Activated CD4-positive, alpha-beta memory T cell treated with anti-CD3 and anti-CD28 coated beads, Interleukin-2, amount 10 ng/mL, durations not matched to agents 7 days and 5 days (primary cell): ENCODE measurements around the gene PCNX1. TPM values are rescaled to one million over a fixed set of nuclear protein-coding genes. Genes with fewer than 3 reads are reported as not detected.
"Not testable (repeated sequence)": the region's sequence is repeated elsewhere in the genome, so short reads cannot be mapped to it uniquely, and the experiment has no call there.

Experiments used
- CTCF ChIA-PET: fragments of 350-600 bp; sonication (Branson Sonifier 250); formaldehyde crosslinking; loops from one replicate; lab custom pipeline; 2021; ENCODE audit warnings: antibody characterized with exemption, inconsistent platforms; lab: Charles Lee
- POLR2A ChIA-PET: fragments of 350-600 bp; sonication (Branson Sonifier 250); formaldehyde crosslinking; loops from one replicate; lab custom pipeline; 2021; ENCODE audit warnings: antibody characterized with exemption; lab: Charles Lee
- DNase-seq: peaks from one replicate; pipeline ENCODE4 v3.0.0-alpha.2; 2020
- H3K27ac Mint-ChIP-seq: one replicate; pipeline ENCODE4 v1.8.0; 2021; ENCODE audit warnings: mild to moderate bottlenecking, mixed read lengths
- H3K27me3 Mint-ChIP-seq: one replicate; pipeline ENCODE4 v1.8.0; 2021; ENCODE audit warnings: mixed read lengths
- H3K36me3 Mint-ChIP-seq: one replicate; pipeline ENCODE4 v1.8.0; 2021; ENCODE audit warnings: low read depth, mixed read lengths
- H3K4me1 Mint-ChIP-seq: one replicate; pipeline ENCODE4 v1.8.0; 2021; ENCODE audit warnings: mixed read lengths
- H3K4me3 Mint-ChIP-seq: one replicate; pipeline ENCODE4 v1.8.0; 2021; ENCODE audit warnings: mild to moderate bottlenecking, mixed read lengths
- H3K9me3 Mint-ChIP-seq: one replicate; pipeline ENCODE4 v1.8.0; 2021; ENCODE audit warnings: mixed read lengths
- total RNA-seq, 2 experiments: library from RNA; stranded (reverse); gene quantifications; one replicate each; pipeline ENCODE4 v1.2.3, GENCODE V29; 2021

Gene PCNX1
- total RNA-seq, 2 experiments from 2014 or later, result 56.9 to 60.4 TPM

DNA sequence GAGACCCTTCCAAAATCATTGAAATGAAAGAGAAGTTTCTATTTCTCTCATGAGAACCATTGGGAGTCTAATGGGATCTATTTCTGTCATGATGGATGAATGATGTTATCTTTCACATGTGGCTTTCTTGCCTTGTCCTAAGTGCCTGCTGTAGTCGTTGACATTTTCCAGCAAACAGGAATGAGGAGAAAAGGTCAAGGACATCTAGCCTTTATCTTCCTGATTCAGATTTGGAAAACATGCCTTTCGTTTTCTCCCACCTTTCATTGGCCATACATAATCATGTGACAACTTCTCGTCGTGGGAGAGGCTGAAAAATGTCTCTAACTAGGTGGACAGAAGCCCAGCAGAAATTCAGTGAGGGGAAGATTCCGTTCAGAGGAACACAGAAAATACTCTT lies 94.5 kb downstream of the PCNX1 start:
- peaks cover 36% of the 10 kb centered on the region for H3K36me3 Mint-ChIP-seq
- H3K9me3 Mint-ChIP-seq, result peaks cover 2% of the 10 kb centered on the region
- CTCF ChIA-PET, result no interaction called here
- H3K4me1 Mint-ChIP-seq, result peaks cover 48% of the 10 kb centered on the region
- no peak overlapping the region for H3K27ac Mint-ChIP-seq
- no peak for DNase-seq
- POLR2A ChIA-PET, result no interaction called here
- no peak overlapping the region for H3K4me3 Mint-ChIP-seq
- no peaks in the 10 kb centered on the region for H3K27me3 Mint-ChIP-seq

DNA sequence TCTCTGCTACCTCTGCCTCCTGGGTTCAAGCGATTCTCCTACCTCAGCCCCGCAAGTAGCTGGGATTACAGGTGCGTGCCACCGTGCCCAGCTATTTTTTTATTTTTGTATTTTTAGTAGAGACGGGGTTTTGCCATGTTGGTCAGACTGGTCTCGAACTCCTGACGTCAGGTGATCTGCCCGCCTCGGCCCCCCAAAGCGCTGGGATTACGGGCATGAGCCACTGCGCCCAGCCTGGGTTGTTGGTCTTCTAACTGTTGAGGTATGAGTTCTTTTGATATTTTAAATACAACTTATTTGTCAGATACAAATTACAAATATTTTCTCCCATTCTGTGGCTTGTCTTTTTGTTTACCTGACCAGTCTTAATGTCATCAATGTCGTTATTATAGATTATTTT lies 95.9 kb downstream of the PCNX1 start:
- ChIA-PET POLR2A (no interaction called here), CTCF (no interaction called here)
- DNase-seq, result no peak
- Mint-ChIP-seq H3K36me3 (peaks cover 36% of the 10 kb centered on the region), H3K27me3 (no peaks in the 10 kb centered on the region), H3K4me3 (no peak overlapping the region), H3K27ac (no peak overlapping the region), H3K4me1 (peaks cover 40% of the 10 kb centered on the region), H3K9me3 (peaks cover 2% of the 10 kb centered on the region)

DNA sequence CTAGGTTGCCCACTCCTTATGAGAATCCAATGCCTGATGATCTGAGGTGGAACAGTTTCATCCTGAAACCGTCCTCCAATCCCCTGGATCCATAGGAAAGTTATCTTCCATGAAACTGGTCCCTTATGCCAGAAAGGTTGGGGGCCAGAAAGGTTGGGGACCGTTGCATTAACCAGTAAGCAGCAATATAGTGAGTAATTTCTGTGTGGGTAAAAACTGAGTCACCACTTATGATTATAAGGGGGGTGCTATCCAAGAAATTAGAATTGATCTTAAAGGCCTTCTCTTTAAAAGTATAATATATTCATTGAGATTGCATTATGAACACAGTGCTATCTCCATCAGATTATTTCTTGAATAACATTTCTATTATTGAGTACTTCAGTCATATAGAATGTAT lies 97.2 kb downstream of the PCNX1 start:
- no peak for DNase-seq
- peaks cover 2% of the 10 kb centered on the region for H3K9me3 Mint-ChIP-seq
- no peak overlapping the region for H3K4me3 Mint-ChIP-seq
- H3K27ac Mint-ChIP-seq, result no peak overlapping the region
- peaks cover 27% of the 10 kb centered on the region for H3K4me1 Mint-ChIP-seq
- no peaks in the 10 kb centered on the region for H3K27me3 Mint-ChIP-seq
- ChIA-PET CTCF (no interaction called here), POLR2A (no interaction called here)
- H3K36me3 Mint-ChIP-seq, result peaks cover 36% of the 10 kb centered on the region

- no peak for DNase-seq
- Mint-ChIP-seq H3K4me3 (no peak overlapping the region), H3K36me3 (peaks cover 36% of the 10 kb centered on the region), H3K27ac (no peak overlapping the region), H3K9me3 (peaks cover 2% of the 10 kb centered on the region), H3K4me1 (peaks cover 23% of the 10 kb centered on the region), H3K27me3 (no peaks in the 10 kb centered on the region)
- CTCF ChIA-PET, result no interaction called here
- POLR2A ChIA-PET, result no interaction called here
Observed at GRCh38 chr14:71005076-71005475, 97.8 kb downstream of the PCNX1 start.

DNA sequence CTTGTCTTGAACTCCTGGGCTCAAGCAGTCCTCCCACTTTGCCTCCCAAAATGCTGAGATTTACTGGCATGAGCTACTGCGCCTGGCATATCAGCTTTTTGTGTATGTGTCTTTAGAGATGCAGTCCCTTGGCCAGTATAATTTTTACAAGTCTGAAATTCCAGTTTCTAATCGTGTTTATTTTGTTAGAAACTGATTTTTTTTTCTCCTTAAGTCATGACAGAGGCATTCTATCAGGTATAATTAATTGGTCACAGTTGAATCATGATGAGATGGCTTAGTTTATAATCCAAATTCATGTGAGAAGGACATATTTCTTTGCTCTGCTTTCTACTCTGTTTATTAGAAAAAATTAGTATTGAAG lies 98.9 kb downstream of the PCNX1 start:
- H3K9me3 Mint-ChIP-seq, result peaks cover 2% of the 10 kb centered on the region
- H3K4me1 Mint-ChIP-seq, result peaks cover 26% of the 10 kb centered on the region
- no peaks in the 10 kb centered on the region for H3K27me3 Mint-ChIP-seq
- ChIA-PET POLR2A (interaction anchor here (0.9 kb wide), 1 partner anchor 109 kb away, joined by 3 read pairs; no protein-coding TSS in a partner anchor), CTCF (interaction anchor here (0.7 to 1.1 kb wide), 2 partner anchors 188 to 546 kb away, joined by 3 read pairs; no protein-coding TSS in a partner anchor)
- no peak overlapping the region for H3K4me3 Mint-ChIP-seq
- DNase-seq, result no peak
- peaks cover 37% of the 10 kb centered on the region for H3K36me3 Mint-ChIP-seq
- no peak overlapping the region for H3K27ac Mint-ChIP-seq

- peaks cover 41% of the 10 kb centered on the region for H3K36me3 Mint-ChIP-seq
- H3K4me1 Mint-ChIP-seq, result peaks cover 12% of the 10 kb centered on the region
- no peak overlapping the region for H3K4me3 Mint-ChIP-seq
- POLR2A ChIA-PET, result no interaction called here
- CTCF ChIA-PET, result interaction anchor here (0.6 to 1.4 kb wide), 5 partner anchors 39 to 844 kb away, joined by 3 to 5 read pairs (median 3); no protein-coding TSS in a partner anchor
- H3K9me3 Mint-ChIP-seq, result no peaks in the 10 kb centered on the region
- no peak overlapping the region for H3K27ac Mint-ChIP-seq
- no peaks in the 10 kb centered on the region for H3K27me3 Mint-ChIP-seq
- DNase-seq, result no peak
Observed at GRCh38 chr14:71011479-71011878, 104.2 kb downstream of the PCNX1 start.

- Mint-ChIP-seq H3K36me3 (peaks cover 47% of the 10 kb centered on the region), H3K4me1 (peaks cover 12% of the 10 kb centered on the region), H3K4me3 (no peak overlapping the region), H3K27me3 (no peaks in the 10 kb centered on the region), H3K9me3 (no peaks in the 10 kb centered on the region), H3K27ac (no peak overlapping the region)
- ChIA-PET CTCF (interaction anchor here (0.7 to 2.0 kb wide), 5 partner anchors 14 to 139 kb away, joined by 3 to 7 read pairs (median 3); partner anchors contain the start of gene PCNX1), POLR2A (no interaction called here)
- no peak for DNase-seq
Observed at GRCh38 chr14:71012888-71013287, 105.6 kb downstream of the PCNX1 start.

GRCh38 chr14:71013551-71014192 lies 106.4 kb downstream of the PCNX1 start:
- ChIA-PET POLR2A (no interaction called here), CTCF (interaction anchor here (2.0 kb wide), 1 partner anchor 107 kb away, joined by 7 read pairs; the partner anchor contains the start of gene PCNX1)
- Mint-ChIP-seq H3K9me3 (no peaks in the 10 kb centered on the region), H3K27me3 (no peaks in the 10 kb centered on the region), H3K36me3 (peaks cover 48% of the 10 kb centered on the region), H3K4me3 (no peak overlapping the region), H3K4me1 (peaks cover 12% of the 10 kb centered on the region), H3K27ac (no peak overlapping the region)
- DNase-seq, result no peak

DNA sequence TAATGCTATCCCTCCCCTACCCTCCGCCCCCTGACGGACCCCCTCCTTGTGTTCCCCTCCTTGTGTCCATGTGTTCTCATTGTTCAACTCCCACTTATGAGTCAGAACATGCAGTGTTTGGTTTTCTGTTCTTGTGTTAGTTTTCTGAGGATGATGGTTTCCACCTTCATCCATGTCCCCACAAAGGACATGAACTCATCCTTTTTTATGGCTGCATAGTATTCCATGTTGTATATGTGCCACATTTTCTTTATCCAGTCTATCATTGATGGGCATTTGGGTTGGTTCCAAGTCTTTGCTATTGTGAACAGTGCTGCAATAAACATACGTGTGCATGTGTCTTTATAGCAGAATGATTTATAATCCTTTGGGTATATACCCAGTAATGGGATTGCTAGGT lies 112.7 kb downstream of the PCNX1 start:
- H3K4me3 Mint-ChIP-seq, DNase-seq, CTCF ChIA-PET: not testable (repeated sequence)

GRCh38 chr14:71021347-71022011 lies 114.2 kb downstream of the PCNX1 start:
- ChIA-PET POLR2A (no interaction called here), CTCF (no interaction called here)
- H3K4me1 Mint-ChIP-seq, result peaks cover 24% of the 10 kb centered on the region
- DNase-seq, result no peak
- no peak overlapping the region for H3K27ac Mint-ChIP-seq
- H3K36me3 Mint-ChIP-seq, result peaks cover 57% of the 10 kb centered on the region
- H3K4me3 Mint-ChIP-seq, result no peak overlapping the region
- peaks cover 2% of the 10 kb centered on the region for H3K9me3 Mint-ChIP-seq
- no peaks in the 10 kb centered on the region for H3K27me3 Mint-ChIP-seq

More for the DNA sequence above, 112.7 kb downstream of the PCNX1 start:
- Mint-ChIP-seq H3K36me3 (peaks cover 67% of the 10 kb centered on the region), H3K4me1 (peaks cover 24% of the 10 kb centered on the region)
- H3K9me3 Mint-ChIP-seq, POLR2A ChIA-PET, H3K27me3 Mint-ChIP-seq, H3K27ac Mint-ChIP-seq: not testable (repeated sequence)

- no peak overlapping the region for H3K27ac Mint-ChIP-seq
Observed at GRCh38 chr14:71022012-71022869, 115.0 kb downstream of the PCNX1 start.

DNA sequence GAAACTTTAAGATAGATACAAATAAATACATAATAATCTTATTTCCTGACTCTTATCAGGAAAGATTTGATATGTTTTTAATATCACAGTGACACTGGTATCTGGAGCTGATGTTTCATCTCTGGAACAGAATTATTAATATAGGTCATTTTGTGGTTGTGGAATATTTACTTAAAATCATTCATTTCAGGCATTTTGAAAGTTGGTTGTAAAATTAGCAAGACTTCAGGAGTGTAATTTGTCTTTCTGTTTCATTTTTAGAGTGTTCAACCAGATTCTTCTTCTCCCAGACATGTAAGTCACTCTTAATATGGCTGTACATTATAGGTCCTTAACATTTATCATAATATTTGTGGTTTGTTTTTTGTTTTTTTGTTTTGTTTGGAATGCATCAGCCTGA lies 115.7 kb downstream of the PCNX1 start:
- peaks cover 24% of the 10 kb centered on the region for H3K4me1 Mint-ChIP-seq
- peaks cover 56% of the 10 kb centered on the region for H3K36me3 Mint-ChIP-seq
- ChIA-PET POLR2A (no interaction called here), CTCF (no interaction called here)
- no peak for DNase-seq
- no peak overlapping the region for H3K4me3 Mint-ChIP-seq
- H3K27me3 Mint-ChIP-seq, result no peaks in the 10 kb centered on the region
- H3K9me3 Mint-ChIP-seq, result peaks cover 2% of the 10 kb centered on the region
- H3K27ac Mint-ChIP-seq, result no peak overlapping the region

More at GRCh38 chr14:71022012-71022869, 115.0 kb downstream of the PCNX1 start:
- H3K36me3 Mint-ChIP-seq, result peaks cover 54% of the 10 kb centered on the region
- no peak for DNase-seq
- peaks cover 2% of the 10 kb centered on the region for H3K9me3 Mint-ChIP-seq
- no peak overlapping the region for H3K4me3 Mint-ChIP-seq
- POLR2A ChIA-PET, result no interaction called here
- CTCF ChIA-PET, result no interaction called here
- H3K27me3 Mint-ChIP-seq, result no peaks in the 10 kb centered on the region
- H3K4me1 Mint-ChIP-seq, result peaks cover 24% of the 10 kb centered on the region

DNA sequence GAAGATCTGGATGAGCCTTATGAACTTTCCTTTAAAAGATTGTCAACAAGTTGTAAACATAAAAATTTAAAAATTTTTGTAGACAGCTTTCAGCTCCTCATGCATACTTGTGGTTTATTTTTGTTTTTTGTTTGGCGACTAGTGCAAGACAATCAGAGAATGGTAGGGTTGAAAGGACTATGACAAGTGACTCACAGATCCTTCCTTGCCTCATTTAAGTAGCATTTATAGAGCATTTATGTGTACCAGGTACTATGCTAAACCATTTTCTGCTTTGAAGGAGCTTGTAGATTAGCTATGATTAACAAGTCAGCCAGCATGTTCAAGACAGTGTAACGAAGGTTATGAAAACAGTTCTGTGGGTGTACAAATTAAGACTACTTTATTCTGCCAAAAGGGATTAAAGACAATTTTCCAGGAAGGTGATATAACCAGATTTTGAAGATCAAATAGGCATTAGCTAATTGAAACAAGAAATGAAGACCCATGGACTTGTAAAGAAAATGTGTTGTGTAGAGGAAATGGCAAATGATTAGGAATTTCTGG lies 122.0 kb downstream of the PCNX1 start:
- no peak overlapping the region for H3K27ac Mint-ChIP-seq
- no peaks in the 10 kb centered on the region for H3K27me3 Mint-ChIP-seq
- POLR2A ChIA-PET, result no interaction called here
- H3K4me1 Mint-ChIP-seq, result no peaks in the 10 kb centered on the region
- no peaks in the 10 kb centered on the region for H3K9me3 Mint-ChIP-seq
- no peak for DNase-seq
- no peak overlapping the region for H3K4me3 Mint-ChIP-seq
- CTCF ChIA-PET, result no interaction called here
- peaks cover 52% of the 10 kb centered on the region for H3K36me3 Mint-ChIP-seq
